Measurements from ENCODE around the gene COL9A2.

- TF ChIP-seq CTCF (IDR thresholded peaks at IDR 0.05): no peak
- no peak for TF ChIP-seq POLR2A (IDR thresholded peaks at IDR 0.05)
Observed at GRCh38 chr1:40272653-40273213, 44.4 kb downstream of the COL9A2 start.
